ENCODE results near the gene AP1M1. TPM values are rescaled to one million over a fixed set of nuclear protein-coding genes. Genes with fewer than 3 reads are reported as not detected.

AP1M1 gene
- total RNA-seq, 6 donors from 2014 or later: 45.7 to 87.7 (median 62.5) TPM

DNA sequence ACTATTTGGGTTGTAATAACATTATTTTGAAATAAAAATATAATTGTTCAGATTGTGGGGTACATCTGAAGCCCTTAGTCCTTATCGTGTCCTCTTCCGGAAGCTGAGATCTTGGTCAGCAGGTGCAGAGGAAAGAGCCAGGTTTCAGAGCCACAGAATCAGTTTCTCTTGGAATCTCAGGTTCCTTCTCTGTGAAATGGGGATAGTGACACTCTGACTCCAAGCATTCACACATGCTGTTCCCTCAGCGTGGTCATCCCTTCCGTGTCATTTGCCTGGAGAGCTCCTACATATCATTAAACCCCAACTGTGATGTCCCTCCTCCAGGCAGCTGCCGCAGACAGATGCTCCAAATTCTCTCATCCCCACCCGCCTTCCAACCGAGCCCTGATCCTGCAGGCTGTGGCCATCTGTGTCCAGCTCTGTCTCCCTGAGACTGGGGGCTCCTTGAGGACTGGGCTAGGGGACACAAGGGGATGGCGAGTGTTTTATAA, 59.8 kb downstream of the AP1M1 start:
- no peak for ATAC-seq (ENCODE audit: low FRiP score in 2 of 2)
- no peak for TF ChIP-seq POLR2AphosphoS5 (IDR thresholded peaks at IDR 0.05)
- TF ChIP-seq EP300 (IDR thresholded peaks at IDR 0.05): no peak
- TF ChIP-seq POLR2A (IDR thresholded peaks at IDR 0.05): no peak
- TF ChIP-seq CTCF (IDR thresholded peaks at IDR 0.05): no peak

DNA sequence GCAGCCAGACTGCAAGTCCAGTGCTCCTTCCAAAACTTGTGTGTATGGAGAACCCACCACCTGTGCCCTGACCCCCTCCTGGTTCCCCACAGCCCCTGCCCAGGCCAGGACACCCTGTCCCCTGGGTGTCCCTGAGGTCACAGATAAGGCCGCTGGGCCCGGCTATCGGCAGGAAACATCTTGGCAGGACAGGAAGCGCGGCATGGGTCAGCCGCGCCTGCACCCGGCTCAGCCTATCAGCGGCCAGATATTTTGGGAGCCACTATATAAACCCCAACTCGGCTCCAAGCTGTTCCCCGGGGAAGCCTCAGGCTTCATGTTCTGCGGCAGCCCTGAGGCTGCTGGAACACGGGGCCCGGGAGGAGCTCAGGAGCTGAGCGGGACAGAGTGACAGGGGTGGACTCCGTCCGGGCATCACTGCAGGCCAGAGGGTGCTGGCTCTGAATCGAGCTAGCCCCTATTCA, 60.8 kb downstream of the AP1M1 start:
- DNase-seq (peak; percentile 75 to 81), ATAC-seq (ENCODE audit: low FRiP score in 2 of 2) (peak; percentile 77)
- H3K4me3 ChIP-seq: no peak overlapping the region
- peak overlapping the region; percentile 80 to 93 (median 88) for H3K27ac ChIP-seq
- H3K9me3 ChIP-seq: no peaks in the 10 kb centered on the region
- no peaks in the 10 kb centered on the region for H3K36me3 ChIP-seq
- peaks cover 39 to 51% (median 48%) of the 10 kb centered on the region in 4 donors for H3K4me1 ChIP-seq
- H3K27me3 ChIP-seq: no peaks in the 10 kb centered on the region
- no peak for TF ChIP-seq CTCF (IDR thresholded peaks at IDR 0.05)
- TF ChIP-seq POLR2AphosphoS5 (IDR thresholded peaks at IDR 0.05): peak; percentile 99
- peak; percentile 98 to 100 (median 100) for TF ChIP-seq EP300 (IDR thresholded peaks at IDR 0.05)
- TF ChIP-seq POLR2A (IDR thresholded peaks at IDR 0.05): peak in 3 of 4 donors; percentile 41 to 80 (median 58)
- WGBS, 2 donors: 26 to 66% methylated on average over 8 to 9 of the region's 18 CpGs

More for the DNA sequence above, 59.8 kb downstream of the AP1M1 start:
- H3K27ac ChIP-seq: peak overlapping the region; percentile 80 to 93 (median 85)
- H3K36me3 ChIP-seq: no peaks in the 10 kb centered on the region
- WGBS, 2 donors: 91 to 94% methylated on average over 8 of the region's 8 CpGs
- no peaks in the 10 kb centered on the region for H3K27me3 ChIP-seq
- H3K4me3 ChIP-seq: no peak overlapping the region
- peaks cover 42 to 51% (median 47%) of the 10 kb centered on the region in 4 donors for H3K4me1 ChIP-seq
- H3K9me3 ChIP-seq: no peaks in the 10 kb centered on the region
- DNase-seq: no peak

- peak in 1 of 2 donors; percentile 19 for ATAC-seq (ENCODE audit: low FRiP score in 2 of 2)
- DNase-seq: peak in 1 of 2 donors; percentile 86
- Histone ChIP-seq H3K27me3 (no peaks in the 10 kb centered on the region), H3K9me3 (no peaks in the 10 kb centered on the region), H3K4me1 (peaks cover 37 to 48% (median 45%) of the 10 kb centered on the region in 4 donors), H3K27ac (peak overlapping the region; percentile 80 to 93 (median 88)), H3K4me3 (no peak overlapping the region), H3K36me3 (no peaks in the 10 kb centered on the region)
- 55 to 57% methylated on average over 11 to 20 of the region's 22 CpGs for WGBS, 2 donors
- no peak for TF ChIP-seq EP300 (IDR thresholded peaks at IDR 0.05)
- no peak for TF ChIP-seq CTCF (IDR thresholded peaks at IDR 0.05)
- TF ChIP-seq POLR2A (IDR thresholded peaks at IDR 0.05): no peak
- TF ChIP-seq POLR2AphosphoS5 (IDR thresholded peaks at IDR 0.05): no peak
Measured at GRCh38 chr19:16259385-16260159, 61.9 kb downstream of the AP1M1 start.

GRCh38 chr19:16260160-16260811, 62.6 kb downstream of the AP1M1 start:
- TF ChIP-seq CTCF (IDR thresholded peaks at IDR 0.05) (no peak), POLR2AphosphoS5 (IDR thresholded peaks at IDR 0.05) (no peak), EP300 (IDR thresholded peaks at IDR 0.05) (no peak), POLR2A (IDR thresholded peaks at IDR 0.05) (no peak)
- H3K27me3 ChIP-seq: no peaks in the 10 kb centered on the region
- DNase-seq (no peak), ATAC-seq (ENCODE audit: low FRiP score in 2 of 2) (no peak)
- WGBS, 2 donors: 80% methylated on average over 4 of the region's 4 CpGs; no CpG with 5 or more reads in 1 of the 2 donors
- no peaks in the 10 kb centered on the region for H3K36me3 ChIP-seq
- no peak overlapping the region for H3K4me3 ChIP-seq
- H3K27ac ChIP-seq: peak overlapping the region; percentile 80 to 93 (median 88)
- H3K9me3 ChIP-seq: no peaks in the 10 kb centered on the region
- peaks cover 37 to 47% (median 43%) of the 10 kb centered on the region in 4 donors for H3K4me1 ChIP-seq
